Measurements from ENCODE around the gene RTL10. TPM values are rescaled to one million over a fixed set of nuclear protein-coding genes. Genes with fewer than 3 reads are reported as not detected.

The RTL10 gene
- total and polyA plus RNA-seq, 2 of the 13 experiments (the other 11 are each of a cell fraction or from before 2014, with no cell fraction given), result 14.1 to 15.8 TPM

DNA sequence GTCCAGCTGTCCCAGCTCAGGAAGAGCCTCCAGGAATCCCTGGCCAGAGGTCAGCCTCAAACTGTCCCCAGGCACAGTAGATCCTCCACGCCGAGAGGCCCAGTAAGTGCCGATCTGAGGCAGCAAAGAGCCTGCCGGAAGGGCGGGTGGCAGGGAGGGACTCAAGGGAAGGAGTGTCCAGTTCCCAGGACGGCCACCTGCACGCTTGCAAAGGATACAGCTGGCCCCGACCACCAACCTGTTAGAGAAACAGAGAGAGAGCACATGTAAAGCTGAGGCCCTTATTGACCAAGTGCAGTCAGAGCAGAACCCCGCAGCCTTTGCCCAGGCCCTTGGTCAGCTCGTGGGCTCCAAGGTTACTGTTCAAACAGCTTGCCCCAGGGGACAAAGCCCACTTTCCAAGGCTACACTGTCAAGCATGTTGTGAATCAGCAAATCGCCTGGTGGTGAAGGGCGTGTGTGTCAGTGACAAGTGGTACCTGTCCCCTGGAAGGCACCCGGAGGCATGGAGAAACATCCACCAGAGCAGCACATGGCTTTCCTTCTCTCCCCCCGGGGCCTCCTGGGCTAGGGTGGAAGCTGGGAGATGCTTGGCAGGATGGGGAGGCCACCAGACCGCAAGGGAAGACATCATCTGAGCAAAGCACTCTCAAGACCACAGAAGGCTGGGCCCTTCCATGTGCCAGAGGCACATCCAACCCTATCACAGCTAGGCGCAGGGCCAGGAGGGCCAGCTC is 44.3 kb upstream of the RTL10 start (continued):
- TF ChIP-seq, protein P1, sequence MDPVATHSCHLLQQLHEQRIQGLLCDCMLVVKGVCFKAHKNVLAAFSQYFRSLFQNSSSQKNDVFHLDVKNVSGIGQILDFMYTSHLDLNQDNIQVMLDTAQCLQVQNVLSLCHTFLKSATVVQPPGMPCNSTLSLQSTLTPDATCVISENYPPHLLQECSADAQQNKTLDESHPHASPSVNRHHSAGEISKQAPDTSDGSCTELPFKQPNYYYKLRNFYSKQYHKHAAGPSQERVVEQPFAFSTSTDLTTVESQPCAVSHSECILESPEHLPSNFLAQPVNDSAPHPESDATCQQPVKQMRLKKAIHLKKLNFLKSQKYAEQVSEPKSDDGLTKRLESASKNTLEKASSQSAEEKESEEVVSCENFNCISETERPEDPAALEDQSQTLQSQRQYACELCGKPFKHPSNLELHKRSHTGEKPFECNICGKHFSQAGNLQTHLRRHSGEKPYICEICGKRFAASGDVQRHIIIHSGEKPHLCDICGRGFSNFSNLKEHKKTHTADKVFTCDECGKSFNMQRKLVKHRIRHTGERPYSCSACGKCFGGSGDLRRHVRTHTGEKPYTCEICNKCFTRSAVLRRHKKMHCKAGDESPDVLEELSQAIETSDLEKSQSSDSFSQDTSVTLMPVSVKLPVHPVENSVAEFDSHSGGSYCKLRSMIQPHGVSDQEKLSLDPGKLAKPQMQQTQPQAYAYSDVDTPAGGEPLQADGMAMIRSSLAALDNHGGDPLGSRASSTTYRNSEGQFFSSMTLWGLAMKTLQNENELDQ (CRISPR knock-in tag; IDR thresholded peaks at IDR 0.05; ENCODE audit: borderline replicate concordance), result no peak
- TF ChIP-seq MTF1 (CRISPR knock-in tag; IDR thresholded peaks at IDR 0.05) (no peak), ZBTB7A (CRISPR knock-in tag; IDR thresholded peaks at IDR 0.05) (peak; percentile 63; the same call in 1 of the 2 replicates), REPIN1 (CRISPR knock-in tag; IDR thresholded peaks at IDR 0.05; ENCODE audit: borderline replicate concordance, low read depth) (peak; percentile 72), GATAD1 (CRISPR knock-in tag; IDR thresholded peaks at IDR 0.05) (peak; percentile 19; the same call in 1 of the 2 replicates), ZBTB7B (CRISPR knock-in tag; IDR thresholded peaks at IDR 0.05) (peak; percentile 90), HOXA3 (CRISPR knock-in tag; IDR thresholded peaks at IDR 0.05) (peak; percentile 72; the same call in 1 of the 2 replicates), ZNF788 (CRISPR knock-in tag; IDR thresholded peaks at IDR 0.05; ENCODE audit: borderline replicate concordance) (no peak; the same call in 1 of the 2 replicates), NFATC3 (CRISPR knock-in tag; IDR thresholded peaks at IDR 0.05) (no peak), STAT5B (CRISPR knock-in tag; IDR thresholded peaks at IDR 0.05) (no peak), ZNF282 (IDR thresholded peaks at IDR 0.05; ENCODE audit: partially characterized antibody) (no peak), ZNF326 (CRISPR knock-in tag; IDR thresholded peaks at IDR 0.05; ENCODE audit: borderline replicate concordance) (no peak), CHD2 (IDR thresholded peaks at IDR 0.05; ENCODE audit: low read depth, low read length) (no peak)
- TF ChIP-seq, protein P2, sequence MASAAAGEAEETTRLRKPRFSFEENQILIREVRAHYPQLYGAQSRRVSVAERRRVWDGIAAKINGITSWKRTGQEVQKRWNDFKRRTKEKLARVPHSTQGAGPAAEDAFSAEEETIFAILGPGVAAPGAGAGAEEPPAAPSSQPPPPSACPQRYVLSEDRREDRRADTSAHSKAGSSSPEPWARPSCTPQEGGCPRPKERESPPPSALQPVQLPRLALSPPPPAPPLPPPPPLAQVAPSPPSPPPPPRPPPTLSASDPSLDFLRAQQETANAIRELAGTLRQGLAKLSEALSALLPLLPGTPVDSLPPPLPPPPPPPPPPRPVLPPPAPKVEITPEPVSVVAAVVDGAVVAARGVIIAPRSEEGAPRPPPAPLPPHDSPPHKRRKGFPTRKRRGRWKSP (CRISPR knock-in tag; IDR thresholded peaks at IDR 0.05), result no peak; the same call in 1 of the 2 replicates
- TF ChIP-seq, protein P3, sequence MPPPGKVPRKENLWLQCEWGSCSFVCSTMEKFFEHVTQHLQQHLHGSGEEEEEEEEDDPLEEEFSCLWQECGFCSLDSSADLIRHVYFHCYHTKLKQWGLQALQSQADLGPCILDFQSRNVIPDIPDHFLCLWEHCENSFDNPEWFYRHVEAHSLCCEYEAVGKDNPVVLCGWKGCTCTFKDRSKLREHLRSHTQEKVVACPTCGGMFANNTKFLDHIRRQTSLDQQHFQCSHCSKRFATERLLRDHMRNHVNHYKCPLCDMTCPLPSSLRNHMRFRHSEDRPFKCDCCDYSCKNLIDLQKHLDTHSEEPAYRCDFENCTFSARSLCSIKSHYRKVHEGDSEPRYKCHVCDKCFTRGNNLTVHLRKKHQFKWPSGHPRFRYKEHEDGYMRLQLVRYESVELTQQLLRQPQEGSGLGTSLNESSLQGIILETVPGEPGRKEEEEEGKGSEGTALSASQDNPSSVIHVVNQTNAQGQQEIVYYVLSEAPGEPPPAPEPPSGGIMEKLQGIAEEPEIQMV (CRISPR knock-in tag; IDR thresholded peaks at IDR 0.05; ENCODE audit: low read depth), result no peak
- TF ChIP-seq, protein P4, sequence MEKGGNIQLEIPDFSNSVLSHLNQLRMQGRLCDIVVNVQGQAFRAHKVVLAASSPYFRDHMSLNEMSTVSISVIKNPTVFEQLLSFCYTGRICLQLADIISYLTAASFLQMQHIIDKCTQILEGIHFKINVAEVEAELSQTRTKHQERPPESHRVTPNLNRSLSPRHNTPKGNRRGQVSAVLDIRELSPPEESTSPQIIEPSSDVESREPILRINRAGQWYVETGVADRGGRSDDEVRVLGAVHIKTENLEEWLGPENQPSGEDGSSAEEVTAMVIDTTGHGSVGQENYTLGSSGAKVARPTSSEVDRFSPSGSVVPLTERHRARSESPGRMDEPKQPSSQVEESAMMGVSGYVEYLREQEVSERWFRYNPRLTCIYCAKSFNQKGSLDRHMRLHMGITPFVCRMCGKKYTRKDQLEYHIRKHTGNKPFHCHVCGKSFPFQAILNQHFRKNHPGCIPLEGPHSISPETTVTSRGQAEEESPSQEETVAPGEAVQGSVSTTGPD (CRISPR knock-in tag; IDR thresholded peaks at IDR 0.05), result no peak
- TF ChIP-seq, protein P5, sequence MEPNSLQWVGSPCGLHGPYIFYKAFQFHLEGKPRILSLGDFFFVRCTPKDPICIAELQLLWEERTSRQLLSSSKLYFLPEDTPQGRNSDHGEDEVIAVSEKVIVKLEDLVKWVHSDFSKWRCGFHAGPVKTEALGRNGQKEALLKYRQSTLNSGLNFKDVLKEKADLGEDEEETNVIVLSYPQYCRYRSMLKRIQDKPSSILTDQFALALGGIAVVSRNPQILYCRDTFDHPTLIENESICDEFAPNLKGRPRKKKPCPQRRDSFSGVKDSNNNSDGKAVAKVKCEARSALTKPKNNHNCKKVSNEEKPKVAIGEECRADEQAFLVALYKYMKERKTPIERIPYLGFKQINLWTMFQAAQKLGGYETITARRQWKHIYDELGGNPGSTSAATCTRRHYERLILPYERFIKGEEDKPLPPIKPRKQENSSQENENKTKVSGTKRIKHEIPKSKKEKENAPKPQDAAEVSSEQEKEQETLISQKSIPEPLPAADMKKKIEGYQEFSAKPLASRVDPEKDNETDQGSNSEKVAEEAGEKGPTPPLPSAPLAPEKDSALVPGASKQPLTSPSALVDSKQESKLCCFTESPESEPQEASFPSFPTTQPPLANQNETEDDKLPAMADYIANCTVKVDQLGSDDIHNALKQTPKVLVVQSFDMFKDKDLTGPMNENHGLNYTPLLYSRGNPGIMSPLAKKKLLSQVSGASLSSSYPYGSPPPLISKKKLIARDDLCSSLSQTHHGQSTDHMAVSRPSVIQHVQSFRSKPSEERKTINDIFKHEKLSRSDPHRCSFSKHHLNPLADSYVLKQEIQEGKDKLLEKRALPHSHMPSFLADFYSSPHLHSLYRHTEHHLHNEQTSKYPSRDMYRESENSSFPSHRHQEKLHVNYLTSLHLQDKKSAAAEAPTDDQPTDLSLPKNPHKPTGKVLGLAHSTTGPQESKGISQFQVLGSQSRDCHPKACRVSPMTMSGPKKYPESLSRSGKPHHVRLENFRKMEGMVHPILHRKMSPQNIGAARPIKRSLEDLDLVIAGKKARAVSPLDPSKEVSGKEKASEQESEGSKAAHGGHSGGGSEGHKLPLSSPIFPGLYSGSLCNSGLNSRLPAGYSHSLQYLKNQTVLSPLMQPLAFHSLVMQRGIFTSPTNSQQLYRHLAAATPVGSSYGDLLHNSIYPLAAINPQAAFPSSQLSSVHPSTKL (CRISPR knock-in tag; IDR thresholded peaks at IDR 0.05), result peak; percentile 73
- TF ChIP-seq, protein P6, sequence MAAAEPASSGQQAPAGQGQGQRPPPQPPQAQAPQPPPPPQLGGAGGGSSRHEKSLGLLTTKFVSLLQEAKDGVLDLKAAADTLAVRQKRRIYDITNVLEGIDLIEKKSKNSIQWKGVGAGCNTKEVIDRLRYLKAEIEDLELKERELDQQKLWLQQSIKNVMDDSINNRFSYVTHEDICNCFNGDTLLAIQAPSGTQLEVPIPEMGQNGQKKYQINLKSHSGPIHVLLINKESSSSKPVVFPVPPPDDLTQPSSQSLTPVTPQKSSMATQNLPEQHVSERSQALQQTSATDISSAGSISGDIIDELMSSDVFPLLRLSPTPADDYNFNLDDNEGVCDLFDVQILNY (CRISPR knock-in tag; conservative IDR thresholded peaks at IDR 0.05), result no peak

Data from HepG2 (cell line).